Breast epithelium (tissue), 3 donors: ENCODE results near the gene FLT3LG.

Source experiments
- POLR2A ChIP-seq: fragments of 450-650 bp; IDR thresholded peaks from one replicate; pipeline ENCODE4 v1.6.1; 2016; ENCODE audit warnings: antibody characterized with exemption, mild to moderate bottlenecking, moderate library complexity
- POLR2AphosphoS5 ChIP-seq, 3 donors: sonication (generic); formaldehyde crosslinking; IDR thresholded peaks; one replicate each; pipeline ENCODE4 v1.6.1; 2017; ENCODE audit warnings: antibody characterized with exemption in 3 of 3
- TF ChIP-seq, protein P1 (sequence below), 3 donors: fragments of 450-650 bp; IDR thresholded peaks; one replicate each; pipeline ENCODE4 v1.5.1; 2016 to 2017; ENCODE audit warnings: antibody characterized with exemption in 3 of 3, mild to moderate bottlenecking in 3 of 3, moderate library complexity in 3 of 3

DNA sequence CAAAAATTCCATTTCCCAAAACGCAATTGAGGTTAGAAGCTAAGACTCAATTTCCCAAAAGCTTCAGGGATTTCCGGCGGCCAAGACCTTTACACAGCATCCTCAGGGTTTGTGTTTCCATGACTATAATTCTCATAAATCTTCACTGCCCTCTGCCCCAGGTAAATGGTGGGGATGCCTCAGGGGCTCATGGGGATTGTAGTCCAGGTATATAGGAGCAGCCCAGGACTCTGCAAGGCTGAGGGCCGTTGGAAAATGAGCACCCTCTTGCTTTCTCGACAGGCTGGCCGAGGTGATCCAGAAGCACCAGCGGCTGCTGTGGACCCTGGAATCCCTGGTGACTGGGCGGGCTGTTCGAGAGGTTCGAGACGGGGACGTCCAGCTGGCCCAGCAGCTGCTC, 14.6 kb upstream of the FLT3LG start:
- TF ChIP-seq, protein P1, sequence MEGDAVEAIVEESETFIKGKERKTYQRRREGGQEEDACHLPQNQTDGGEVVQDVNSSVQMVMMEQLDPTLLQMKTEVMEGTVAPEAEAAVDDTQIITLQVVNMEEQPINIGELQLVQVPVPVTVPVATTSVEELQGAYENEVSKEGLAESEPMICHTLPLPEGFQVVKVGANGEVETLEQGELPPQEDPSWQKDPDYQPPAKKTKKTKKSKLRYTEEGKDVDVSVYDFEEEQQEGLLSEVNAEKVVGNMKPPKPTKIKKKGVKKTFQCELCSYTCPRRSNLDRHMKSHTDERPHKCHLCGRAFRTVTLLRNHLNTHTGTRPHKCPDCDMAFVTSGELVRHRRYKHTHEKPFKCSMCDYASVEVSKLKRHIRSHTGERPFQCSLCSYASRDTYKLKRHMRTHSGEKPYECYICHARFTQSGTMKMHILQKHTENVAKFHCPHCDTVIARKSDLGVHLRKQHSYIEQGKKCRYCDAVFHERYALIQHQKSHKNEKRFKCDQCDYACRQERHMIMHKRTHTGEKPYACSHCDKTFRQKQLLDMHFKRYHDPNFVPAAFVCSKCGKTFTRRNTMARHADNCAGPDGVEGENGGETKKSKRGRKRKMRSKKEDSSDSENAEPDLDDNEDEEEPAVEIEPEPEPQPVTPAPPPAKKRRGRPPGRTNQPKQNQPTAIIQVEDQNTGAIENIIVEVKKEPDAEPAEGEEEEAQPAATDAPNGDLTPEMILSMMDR (IDR thresholded peaks at IDR 0.05) = no peak
- TF ChIP-seq POLR2AphosphoS5 (IDR thresholded peaks at IDR 0.05) (no peak), POLR2A (no peak)
